Panc1 (cell line): ENCODE results near the gene BIVM.

Source experiments
- CTCF ChIP-seq: fragments of 450-650 bp; IDR thresholded peaks from 2 replicates; pipeline ENCODE4 v1.5.1; 2017; ENCODE audit warnings: mild to moderate bottlenecking
- POLR2AphosphoS5 ChIP-seq: IDR thresholded peaks from 2 replicates; pipeline ENCODE4 v1.6.1; 2012; ENCODE audit warnings: mild to moderate bottlenecking, low read depth, low read length, moderate library complexity
- REST ChIP-seq, 2 experiments: IDR thresholded peaks; 2 replicates each; pipeline ENCODE4 v1.6.1; 2011 to 2012; ENCODE audit warnings: low read depth in 2 of 2, control low read depth in 1 of 2, low read length in 1 of 2, mild to moderate bottlenecking in 1 of 2, moderate library complexity in 1 of 2; ENCODE audit not compliant: insufficient read depth in 1 of 2
- SIN3A ChIP-seq: IDR thresholded peaks from 2 replicates; pipeline ENCODE4 v1.6.1; 2012; ENCODE audit warnings: low read depth, mild to moderate bottlenecking, low read length, moderate library complexity, borderline replicate concordance; ENCODE audit not compliant: insufficient read depth
- TCF7L2 ChIP-seq: IDR thresholded peaks from 2 replicates; pipeline ENCODE4 v1.6.1; 2011; ENCODE audit warnings: mild to moderate bottlenecking, low read depth, low read length, inconsistent platforms

DNA sequence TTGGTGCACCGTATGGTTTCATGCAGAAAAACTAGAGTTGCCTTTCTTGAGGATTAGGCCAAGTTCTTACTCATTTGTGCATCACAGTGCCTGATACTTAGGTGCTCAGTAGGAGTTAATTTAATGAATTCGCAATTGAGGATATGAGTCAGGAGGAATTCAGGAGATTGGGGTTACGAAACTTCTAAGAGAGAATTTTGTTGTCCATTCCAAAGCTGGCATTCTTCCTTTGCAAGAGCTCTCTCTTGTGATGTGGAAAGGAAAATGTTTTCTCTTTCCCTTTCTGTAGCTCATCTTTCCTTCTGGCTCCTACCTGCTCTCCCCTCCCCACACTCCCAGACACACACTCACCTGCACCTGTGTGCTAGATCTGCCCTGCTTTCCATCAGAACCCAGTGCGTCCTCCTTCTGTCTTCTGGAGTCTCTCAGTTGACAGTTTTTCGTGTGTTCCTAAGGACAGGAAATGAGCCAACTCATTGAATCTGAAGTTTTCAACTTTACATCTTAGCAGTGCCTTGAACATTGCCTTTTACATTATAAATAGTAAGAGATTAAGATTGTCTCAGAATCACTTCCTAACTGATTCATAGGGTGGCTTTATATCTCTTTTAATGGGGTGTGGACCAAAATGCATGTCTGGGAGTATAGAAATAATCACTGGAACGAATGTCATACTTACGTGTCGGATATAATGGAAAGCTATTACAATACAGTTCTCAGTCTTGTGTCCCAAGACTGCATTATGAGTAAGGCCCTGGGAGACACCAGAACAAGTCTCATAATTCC lies 27.2 kb downstream of the BIVM start:
- TF ChIP-seq CTCF: no peak
- TF ChIP-seq POLR2AphosphoS5: no peak
- TF ChIP-seq TCF7L2: no peak
- TF ChIP-seq REST (IDR thresholded peaks at IDR 0.05; ENCODE audit: insufficient read depth in 1 of 2, low read depth in 2 of 2, low read length in 1 of 2): no peak
- TF ChIP-seq SIN3A: no peak
